Gastroesophageal sphincter (tissue), 3 donors: ENCODE results near the gene PLAAT5.

Experiments
- CTCF ChIP-seq, 4 experiments: fragments of 200-600 bp in 2 of 4; fragments of 450-650 bp in 2 of 4; sonication (generic) in 1 of 4; IDR thresholded peaks; one replicate each; pipeline ENCODE4 v1.5.1; 2017 to 2019; ENCODE audit warnings: antibody characterized with exemption in 4 of 4, mild to moderate bottlenecking in 2 of 4, moderate library complexity in 2 of 4
- EP300 ChIP-seq: sonication (generic); formaldehyde crosslinking; IDR thresholded peaks from one replicate; pipeline ENCODE4 v1.6.1; 2017; ENCODE audit warnings: antibody characterized with exemption, mild to moderate bottlenecking
- POLR2A ChIP-seq, 2 donors: fragments of 450-650 bp; IDR thresholded peaks; one replicate each; pipeline ENCODE4 v1.6.1; 2017; ENCODE audit warnings: antibody characterized with exemption in 2 of 2, mild to moderate bottlenecking in 2 of 2, moderate library complexity in 1 of 2
- POLR2AphosphoS5 ChIP-seq: sonication (generic); formaldehyde crosslinking; IDR thresholded peaks from one replicate; pipeline ENCODE4 v1.6.1; 2017; ENCODE audit warnings: antibody characterized with exemption

- no peak for TF ChIP-seq EP300
- TF ChIP-seq CTCF (IDR thresholded peaks at IDR 0.05) = peak in 2 of 4 experiments; percentile 9 to 40
- TF ChIP-seq POLR2AphosphoS5 = no peak
- TF ChIP-seq POLR2A (IDR thresholded peaks at IDR 0.05) = no peak
Observed at GRCh38 chr11:63508009-63508408, 17.0 kb upstream of the PLAAT5 start.
